Astrocyte of the cerebellum (primary cell): Measurements from ENCODE around the gene MFN2.
"Not testable (repeated sequence)": the region's sequence is repeated elsewhere in the genome, so short reads cannot be mapped to it uniquely, and the experiment has no call there.

ENCODE experiments used
- DNase-seq: peaks from one replicate; pipeline ENCODE4 v3.0.0-alpha.2; 2011; ENCODE audit warnings: low read depth
- H3K4me3 ChIP-seq: 2 replicates; pipeline ENCODE4 v1.5.1; 2011; ENCODE audit warnings: mild to moderate bottlenecking, low read depth, low read length, moderate library complexity
- in situ Hi-C: cut with HindIII; loops from 2 replicates; pipeline ENCODE4 v1.10.0; 2017; ENCODE audit warnings: low sequenced_read_pairs
- TF ChIP-seq, protein P1 (sequence below): IDR thresholded peaks from 2 replicates; pipeline ENCODE4 v1.5.1; 2012; ENCODE audit warnings: low read length, low read depth, moderate library complexity, mild to moderate bottlenecking; ENCODE audit errors: missing control alignments

MFN2 gene

DNA sequence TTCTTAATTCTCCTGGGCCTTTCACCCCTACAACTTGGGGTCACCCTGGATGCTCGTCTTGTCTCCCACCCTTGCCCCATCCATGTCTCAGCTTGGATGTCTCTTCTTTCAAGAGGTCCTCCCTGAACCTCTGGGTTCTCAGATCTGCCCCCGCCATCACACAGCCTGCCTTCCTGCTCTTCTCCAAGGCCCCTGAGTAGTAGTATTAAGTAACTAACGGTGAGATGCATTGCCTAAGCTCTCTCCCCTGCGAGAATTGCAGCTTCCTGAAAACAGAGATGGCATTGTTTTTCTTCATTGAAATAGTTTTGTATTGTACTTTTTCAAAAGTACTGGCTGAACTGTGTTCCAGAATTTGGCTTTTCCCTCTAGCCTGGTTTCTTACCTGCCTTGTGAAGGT, 55.1 kb downstream of the MFN2 start:
- no peak for DNase-seq
- in situ Hi-C loops, result no loop called here
- H3K4me3 ChIP-seq, result no peak overlapping the region
- TF ChIP-seq, protein P1, sequence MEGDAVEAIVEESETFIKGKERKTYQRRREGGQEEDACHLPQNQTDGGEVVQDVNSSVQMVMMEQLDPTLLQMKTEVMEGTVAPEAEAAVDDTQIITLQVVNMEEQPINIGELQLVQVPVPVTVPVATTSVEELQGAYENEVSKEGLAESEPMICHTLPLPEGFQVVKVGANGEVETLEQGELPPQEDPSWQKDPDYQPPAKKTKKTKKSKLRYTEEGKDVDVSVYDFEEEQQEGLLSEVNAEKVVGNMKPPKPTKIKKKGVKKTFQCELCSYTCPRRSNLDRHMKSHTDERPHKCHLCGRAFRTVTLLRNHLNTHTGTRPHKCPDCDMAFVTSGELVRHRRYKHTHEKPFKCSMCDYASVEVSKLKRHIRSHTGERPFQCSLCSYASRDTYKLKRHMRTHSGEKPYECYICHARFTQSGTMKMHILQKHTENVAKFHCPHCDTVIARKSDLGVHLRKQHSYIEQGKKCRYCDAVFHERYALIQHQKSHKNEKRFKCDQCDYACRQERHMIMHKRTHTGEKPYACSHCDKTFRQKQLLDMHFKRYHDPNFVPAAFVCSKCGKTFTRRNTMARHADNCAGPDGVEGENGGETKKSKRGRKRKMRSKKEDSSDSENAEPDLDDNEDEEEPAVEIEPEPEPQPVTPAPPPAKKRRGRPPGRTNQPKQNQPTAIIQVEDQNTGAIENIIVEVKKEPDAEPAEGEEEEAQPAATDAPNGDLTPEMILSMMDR, result no peak

DNA sequence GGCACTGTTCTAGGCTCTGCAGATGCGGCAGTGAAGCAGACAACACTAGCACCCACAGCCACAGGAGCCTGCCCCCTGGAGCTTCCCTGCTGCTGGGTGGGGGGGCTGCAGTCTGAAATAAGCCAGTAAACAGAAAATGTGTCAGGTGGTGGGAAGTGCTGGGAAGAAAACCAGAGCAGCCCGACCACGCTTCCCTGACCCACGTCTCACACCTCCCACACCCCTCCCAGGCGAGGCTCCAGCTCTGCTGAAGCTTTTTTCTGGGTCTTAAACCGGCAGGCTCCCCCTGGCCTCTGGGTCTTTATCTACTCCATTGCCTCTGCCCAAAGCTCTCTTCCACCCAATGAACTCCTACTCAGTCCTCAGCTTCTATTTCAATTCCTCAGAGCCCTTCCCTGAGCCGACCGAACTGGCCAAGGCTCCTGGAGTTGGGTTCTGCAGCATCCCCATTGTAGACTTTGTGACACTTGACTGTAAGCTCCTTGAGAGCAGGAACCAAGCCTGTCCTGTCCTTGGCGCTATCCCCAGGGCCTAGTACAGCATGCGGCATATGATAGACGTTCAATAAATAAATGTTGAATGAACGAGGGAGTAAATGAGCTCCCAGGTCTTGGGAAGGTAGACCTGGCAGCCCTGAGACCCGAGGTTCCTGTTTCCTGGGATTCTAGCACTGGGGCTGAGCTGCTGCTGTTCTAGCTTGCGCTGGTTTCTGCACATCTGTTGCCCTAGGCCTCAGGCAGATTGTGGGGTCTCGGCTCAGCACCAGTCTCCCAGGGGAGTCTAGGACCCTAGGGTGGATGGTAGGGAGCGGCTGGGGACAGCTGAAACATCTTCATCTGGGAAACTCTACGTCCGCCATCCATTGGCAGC, 57.5 kb downstream of the MFN2 start:
- in situ Hi-C loops, result no loop called here
- TF ChIP-seq, protein P1, result no peak
- no peak overlapping the region for H3K4me3 ChIP-seq
- DNase-seq, result no peak

DNA sequence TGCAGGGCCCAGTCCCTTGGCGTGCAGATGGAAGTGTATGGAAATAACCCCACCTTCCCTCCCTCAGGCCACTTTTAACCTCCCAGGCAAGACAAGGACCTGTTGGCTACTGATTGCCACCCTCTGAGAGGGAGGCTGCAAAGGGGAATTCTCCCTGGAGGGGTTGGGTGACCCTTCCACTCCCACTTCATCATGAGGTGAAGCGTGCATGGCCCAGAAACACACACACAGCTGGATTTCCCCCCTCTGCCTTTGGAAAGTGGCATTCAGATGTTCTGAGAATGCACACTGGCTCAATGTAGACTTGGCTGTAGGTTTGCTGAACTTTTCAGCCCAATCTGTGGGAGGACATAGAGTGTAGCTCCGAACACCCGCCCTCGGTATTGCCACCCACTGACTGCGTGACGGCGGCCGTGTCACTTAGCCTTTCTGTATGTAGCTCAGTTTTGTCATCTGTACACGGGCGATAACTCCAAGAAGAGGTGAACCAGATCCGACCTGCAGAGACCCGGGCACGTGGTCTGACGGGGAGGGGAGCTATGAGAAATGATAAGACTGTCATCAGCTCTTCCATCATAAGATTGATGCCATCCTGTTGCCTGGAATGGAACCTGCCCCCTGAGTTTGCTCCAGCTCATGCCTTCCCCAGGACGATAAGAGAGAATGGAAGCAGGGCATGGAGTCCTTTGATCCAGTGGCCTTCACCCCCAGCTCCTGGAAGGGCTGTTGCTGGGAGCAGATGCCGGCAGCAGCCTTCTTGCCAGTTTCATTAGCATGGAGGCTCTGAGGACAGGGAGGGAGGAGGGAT, 58.3 kb downstream of the MFN2 start:
- in situ Hi-C loops, result no loop called here
- no peak overlapping the region for H3K4me3 ChIP-seq
- DNase-seq, result no peak
- TF ChIP-seq, protein P1, result no peak

DNA sequence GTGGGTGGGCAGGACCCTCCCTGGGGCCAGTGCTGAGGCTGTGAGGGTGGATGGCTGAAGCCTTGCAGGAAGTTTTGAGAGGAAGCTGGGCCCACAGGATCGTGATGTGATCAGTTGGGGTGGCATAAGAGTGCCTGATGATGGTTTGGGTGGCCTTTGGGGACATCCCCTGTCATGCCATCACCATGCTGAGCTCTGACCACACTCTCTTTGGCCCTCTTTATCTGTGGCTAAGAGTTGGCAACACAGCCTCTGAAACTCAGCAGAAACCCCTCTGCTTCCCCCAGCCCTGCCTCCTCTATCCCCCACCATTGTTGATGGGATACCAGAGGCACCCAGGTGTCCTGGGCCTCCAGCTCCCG, 58.9 kb downstream of the MFN2 start:
- in situ Hi-C loops, result no loop called here

DNA sequence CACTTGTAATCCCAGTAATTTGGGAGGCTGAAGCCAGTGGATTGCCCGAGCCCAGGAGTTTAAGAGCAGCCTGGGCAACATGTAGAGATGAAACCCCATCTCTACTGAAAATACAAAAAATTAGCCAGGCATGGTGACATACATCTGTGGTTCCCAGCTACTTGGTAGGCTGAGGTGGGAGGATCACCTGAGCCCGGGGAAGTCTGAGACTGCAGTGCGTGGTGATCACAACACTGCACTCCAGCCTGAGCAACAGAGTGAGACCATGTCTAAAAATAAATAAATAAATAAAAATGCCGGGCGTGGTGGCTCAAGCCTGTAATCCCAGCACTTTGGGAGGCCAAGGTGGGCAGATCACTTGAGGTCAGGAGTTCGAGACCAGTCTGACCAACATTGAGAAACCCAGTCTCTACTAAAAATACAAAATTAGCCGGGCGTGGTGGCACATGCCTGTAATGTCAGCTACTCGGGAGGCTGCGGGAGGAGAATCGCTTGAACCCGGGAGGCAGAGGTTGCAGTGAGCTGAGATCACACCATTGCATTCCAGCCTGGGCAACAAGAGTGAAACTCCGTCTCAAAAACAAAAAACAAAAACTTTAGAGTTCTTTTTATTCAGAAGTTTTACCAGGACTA, 59.7 kb downstream of the MFN2 start:
- in situ Hi-C loops, DNase-seq, H3K4me3 ChIP-seq: not testable (repeated sequence)

More for the DNA sequence above, 58.9 kb downstream of the MFN2 start:
- no peak for DNase-seq
- no peak overlapping the region for H3K4me3 ChIP-seq
- TF ChIP-seq, protein P1, result no peak

DNA sequence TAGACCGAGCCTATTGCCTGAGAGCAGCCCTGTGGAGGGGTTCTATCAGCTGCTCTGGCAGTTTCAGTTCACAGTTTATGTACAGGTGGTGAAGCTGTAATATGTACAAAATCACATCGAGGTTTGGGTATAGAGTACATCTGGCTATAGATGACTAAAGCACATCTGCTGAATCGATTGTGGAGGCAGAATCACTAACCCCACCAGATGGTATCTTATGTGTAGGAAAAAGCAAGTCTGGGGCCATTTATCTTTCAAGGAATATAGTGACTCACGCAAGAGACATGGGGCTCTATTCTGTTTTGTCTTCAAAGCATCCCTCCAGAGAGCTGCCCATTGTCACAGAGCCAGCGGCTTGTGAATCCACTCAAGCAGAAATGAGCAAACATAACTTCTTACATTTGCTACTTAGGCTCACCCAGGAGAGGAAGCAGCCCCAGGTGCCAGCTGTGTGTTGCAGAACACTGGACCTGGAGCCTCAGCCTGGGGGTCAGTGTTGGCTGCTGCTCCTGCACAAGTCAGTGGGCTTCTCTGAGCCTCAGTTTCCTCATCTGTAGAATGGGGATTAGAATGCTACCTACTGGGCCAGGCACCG, 60.3 kb downstream of the MFN2 start:
- TF ChIP-seq, protein P1, result no peak
- peak; percentile 89 for DNase-seq
- no peak overlapping the region for H3K4me3 ChIP-seq
- in situ Hi-C loops, result no loop called here

DNA sequence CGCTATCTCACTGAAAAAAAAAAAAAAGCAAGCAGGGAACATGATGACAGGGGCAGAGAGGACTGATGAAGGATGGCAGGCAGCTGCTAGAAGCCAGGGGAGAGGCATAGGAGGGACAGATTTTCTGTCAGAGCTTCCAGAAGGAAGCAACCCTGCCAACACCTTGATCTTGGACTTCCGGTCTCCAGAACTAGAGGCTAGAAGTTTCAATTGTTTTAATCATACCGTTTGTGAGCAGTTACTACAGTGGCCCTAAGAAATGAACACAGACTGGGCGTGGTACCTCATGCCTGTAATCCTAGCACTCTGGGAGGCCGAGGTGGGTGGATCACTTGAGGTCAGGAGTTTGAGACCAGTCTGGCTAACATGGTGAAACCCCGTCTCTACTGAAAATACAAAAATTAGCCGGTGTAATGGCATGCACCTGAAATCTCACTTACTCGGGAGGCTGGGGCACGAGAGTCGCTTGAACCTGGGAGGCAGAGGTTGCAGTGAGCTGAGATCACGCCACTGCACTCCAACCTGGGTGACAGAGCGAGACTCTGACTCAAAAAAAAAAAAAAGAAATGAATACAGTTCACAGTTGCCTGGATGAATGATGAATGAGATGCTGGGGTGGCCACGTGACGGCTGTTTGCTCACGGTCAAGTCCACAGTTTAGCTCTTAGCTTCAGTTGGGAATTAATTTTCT, 64.1 kb downstream of the MFN2 start:
- H3K4me3 ChIP-seq, in situ Hi-C loops, DNase-seq: not testable (repeated sequence)
